Measurements from ENCODE around the gene LCN12. TPM values are rescaled to one million over a fixed set of nuclear protein-coding genes. Genes with fewer than 3 reads are reported as not detected.
A peak's percentile ranks its signal among the peaks of the same experiment; 100 is the strongest.

The LCN12 gene
- total RNA-seq, 2 donors from 2014 or later = 0.64 to 2.0 TPM

DNA sequence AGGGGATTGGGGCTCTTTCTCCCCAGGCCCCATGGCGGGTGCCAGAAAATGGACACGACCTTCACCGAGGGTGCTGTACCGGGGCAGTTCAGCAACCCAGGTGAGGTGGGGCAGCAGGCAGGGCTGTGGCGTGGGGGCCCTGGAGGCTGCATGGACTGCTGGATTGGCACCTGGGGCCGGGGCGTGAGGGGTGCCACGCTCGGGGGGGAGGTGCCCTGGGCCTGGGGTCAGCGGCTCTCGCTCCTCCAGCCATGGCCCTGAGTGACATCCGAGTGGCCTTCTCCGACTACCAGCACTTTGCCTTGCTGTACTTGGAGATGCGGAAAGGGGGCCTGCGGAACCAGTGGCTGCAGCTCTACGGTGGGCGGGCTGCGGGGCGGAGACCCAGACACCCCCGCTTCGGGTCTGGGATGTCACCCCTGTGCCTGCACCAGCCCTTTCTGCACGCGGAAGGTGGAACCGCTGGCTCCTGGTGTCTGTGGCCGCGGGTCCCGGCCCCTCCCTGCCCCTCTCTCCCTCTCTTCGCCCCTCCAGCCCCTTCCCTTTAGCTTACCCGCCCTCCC lies 32.5 kb downstream of the LCN12 start:
- no peak for DNase-seq (ENCODE audit: low spot score in 2 of 2)
- peaks cover 0 to 6% of the 10 kb centered on the region in 2 donors for H3K36me3 Mint-ChIP-seq
- ATAC-seq = no peak
- H3K9me3 Mint-ChIP-seq = no peaks in the 10 kb centered on the region
- H3K27ac Mint-ChIP-seq = no peak overlapping the region

- Mint-ChIP-seq H3K27ac (no peak overlapping the region), H3K36me3 (peaks cover 0 to 6% of the 10 kb centered on the region in 2 donors), H3K9me3 (no peaks in the 10 kb centered on the region)
- DNase-seq (ENCODE audit: low spot score in 2 of 2) (no peak), ATAC-seq (no peak)
Observed at GRCh38 chr9:136985027-136985602, 33.0 kb downstream of the LCN12 start.

DNA sequence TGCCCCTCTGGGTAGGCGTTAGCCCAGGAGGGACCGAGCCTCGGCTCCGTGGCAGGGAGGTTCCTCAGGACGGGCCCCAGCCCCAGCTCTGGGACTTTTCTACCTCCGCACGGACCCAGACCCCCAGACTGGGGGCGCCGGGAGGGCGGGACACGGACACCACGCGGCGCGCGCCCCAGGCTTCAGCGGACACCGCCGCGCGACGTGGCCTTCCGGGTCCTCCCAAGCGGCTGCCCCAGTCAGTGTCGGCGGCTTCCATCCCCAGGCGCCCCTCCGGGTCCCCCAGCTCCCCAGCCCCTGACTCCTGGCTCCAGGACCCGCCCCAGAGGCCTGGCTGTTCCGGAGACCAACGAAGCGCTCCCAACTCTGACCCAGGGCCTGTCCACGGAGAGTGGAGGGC lies 33.8 kb downstream of the LCN12 start:
- ATAC-seq = no peak
- H3K9me3 Mint-ChIP-seq = no peaks in the 10 kb centered on the region
- no peak overlapping the region for H3K27ac Mint-ChIP-seq
- DNase-seq (ENCODE audit: low spot score in 2 of 2) = no peak
- peaks cover 0 to 6% of the 10 kb centered on the region in 2 donors for H3K36me3 Mint-ChIP-seq

DNA sequence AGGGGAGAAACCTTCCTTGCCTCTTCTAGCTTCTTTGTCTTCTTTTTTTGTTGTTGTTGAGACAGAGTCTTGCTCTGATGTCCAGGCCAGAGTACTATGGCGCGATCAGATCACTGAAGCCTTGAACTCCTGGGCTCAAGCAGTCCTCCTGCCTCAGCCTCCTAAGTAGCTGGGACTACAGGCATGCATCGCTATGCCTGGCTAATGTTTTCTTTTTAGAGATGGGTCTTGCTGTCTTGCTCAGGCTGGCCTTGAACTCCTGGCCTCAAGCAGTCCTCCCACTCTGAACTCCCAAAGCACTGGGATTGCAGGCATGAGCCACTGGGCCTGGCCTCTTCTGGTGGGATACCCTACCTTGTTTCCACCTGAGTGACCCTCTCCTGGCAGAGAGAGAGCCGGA lies 36.8 kb downstream of the LCN12 start:
- H3K36me3 Mint-ChIP-seq = peaks cover 0 to 3% of the 10 kb centered on the region in 2 donors
- H3K27ac Mint-ChIP-seq = no peak overlapping the region
- ATAC-seq (no peak), DNase-seq (ENCODE audit: low spot score in 2 of 2) (no peak)
- no peaks in the 10 kb centered on the region for H3K9me3 Mint-ChIP-seq

DNA sequence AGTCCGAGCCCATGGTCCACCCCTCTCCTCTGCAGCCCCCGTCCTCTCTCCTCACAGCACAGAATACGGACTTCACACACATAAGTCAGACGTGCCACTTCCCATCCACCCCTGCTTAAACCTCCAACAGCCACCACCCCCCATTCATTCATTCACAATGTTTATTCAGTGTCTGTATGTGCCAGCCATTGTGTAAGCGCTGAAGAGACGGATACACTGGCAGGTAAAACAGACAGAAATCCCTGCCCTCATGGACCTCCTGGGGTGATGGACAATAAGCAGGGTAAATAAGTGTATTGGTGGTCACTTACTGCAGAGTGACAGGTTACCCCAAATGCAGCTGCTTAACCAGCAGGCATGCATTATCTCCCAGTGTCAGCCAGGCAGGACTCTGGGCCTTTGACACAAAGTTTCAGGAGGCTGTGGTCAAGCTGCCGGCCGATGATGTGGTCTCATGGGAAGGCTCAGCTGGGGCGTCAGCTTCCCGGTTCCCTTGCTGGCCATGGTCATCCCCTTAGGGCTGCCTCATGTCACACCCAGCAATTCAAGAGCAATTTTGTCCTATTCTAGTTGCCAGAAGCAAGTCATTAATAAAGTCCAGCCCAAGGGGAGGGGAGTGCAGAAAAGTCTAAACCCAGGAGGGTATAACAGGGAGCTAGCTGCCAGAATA lies 38.3 kb downstream of the LCN12 start:
- Mint-ChIP-seq H3K36me3 (no peaks in the 10 kb centered on the region), H3K9me3 (no peaks in the 10 kb centered on the region), H3K27ac (peak overlapping the region in 1 of 2 donors; percentile 71)
- DNase-seq (ENCODE audit: low spot score in 2 of 2) (no peak), ATAC-seq (no peak)

GRCh38 chr9:136991993-136992818 lies 40.1 kb downstream of the LCN12 start, which contains the start of gene PAXX:
TSS of gene PAXX (plus strand) at chr9:136992422. CDS start at chr9:136992444, 22 bp downstream.
- H3K9me3 Mint-ChIP-seq = no peaks in the 10 kb centered on the region
- peak within 1 kb of the TSS; percentile 68 to 71 for H3K27ac Mint-ChIP-seq
- ATAC-seq = peak; percentile 91 to 95
- H3K36me3 Mint-ChIP-seq = no peaks in the 10 kb centered on the region
- peak; percentile 95 to 98 for DNase-seq (ENCODE audit: low spot score in 2 of 2)

- Mint-ChIP-seq H3K27ac (peak overlapping the region; percentile 68 to 71), H3K36me3 (no peaks in the 10 kb centered on the region), H3K9me3 (no peaks in the 10 kb centered on the region)
- DNase-seq (ENCODE audit: low spot score in 2 of 2) (no peak), ATAC-seq (no peak)
Observed at GRCh38 chr9:136992819-136993369, 40.8 kb downstream of the LCN12 start.

DNA sequence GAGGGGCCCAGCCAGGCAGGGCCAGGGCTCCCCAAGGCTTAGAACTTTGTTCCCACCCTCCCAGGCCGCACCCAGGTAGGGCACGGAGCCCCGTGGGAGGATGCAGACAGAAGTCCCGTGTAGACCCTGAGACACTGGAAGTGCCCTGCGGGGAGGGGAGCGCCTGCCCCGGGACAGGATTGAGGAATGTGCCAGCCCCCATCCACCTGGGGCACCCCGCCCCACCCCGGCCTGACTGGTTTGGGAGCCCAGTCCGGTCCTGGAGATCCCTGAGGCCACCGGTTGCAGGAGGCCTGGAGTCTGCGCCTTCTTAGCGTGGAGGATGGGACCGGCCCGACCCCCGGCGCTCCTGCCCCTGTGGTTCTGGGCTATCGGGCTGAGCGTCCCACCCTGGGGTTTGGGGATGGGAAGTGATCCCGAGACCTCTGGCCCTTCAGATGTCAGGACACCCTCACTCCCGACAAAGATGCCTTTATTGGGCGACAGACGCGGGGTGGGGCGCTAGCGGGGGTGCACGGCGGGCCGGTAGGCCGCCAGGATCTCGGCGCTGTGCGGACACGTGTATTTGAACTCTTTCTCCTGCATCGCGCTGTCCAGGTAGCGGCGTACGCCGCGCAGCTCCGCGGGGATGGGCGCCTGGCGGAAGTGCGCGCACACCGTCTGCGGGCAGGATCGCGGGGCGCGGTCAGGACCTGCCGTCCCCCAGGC lies 42.3 kb downstream of the LCN12 start:
- no peak for DNase-seq (ENCODE audit: low spot score in 2 of 2)
- no peaks in the 10 kb centered on the region for H3K9me3 Mint-ChIP-seq
- no peak overlapping the region for H3K27ac Mint-ChIP-seq
- ATAC-seq = no peak
- no peaks in the 10 kb centered on the region for H3K36me3 Mint-ChIP-seq

GRCh38 chr9:136994888-136995230 lies 42.8 kb downstream of the LCN12 start:
- Mint-ChIP-seq H3K36me3 (no peaks in the 10 kb centered on the region), H3K27ac (no peak overlapping the region), H3K9me3 (no peaks in the 10 kb centered on the region)
- DNase-seq (ENCODE audit: low spot score in 2 of 2) = no peak
- no peak for ATAC-seq

GRCh38 chr9:136995362-136995761 lies 43.3 kb downstream of the LCN12 start:
- Mint-ChIP-seq H3K27ac (no peak overlapping the region), H3K9me3 (no peaks in the 10 kb centered on the region), H3K36me3 (no peaks in the 10 kb centered on the region)
- ATAC-seq (no peak), DNase-seq (ENCODE audit: low spot score in 2 of 2) (no peak)

GRCh38 chr9:136995772-136996311 lies 43.8 kb downstream of the LCN12 start:
- no peaks in the 10 kb centered on the region for H3K36me3 Mint-ChIP-seq
- ATAC-seq (no peak), DNase-seq (ENCODE audit: low spot score in 2 of 2) (no peak)
- H3K27ac Mint-ChIP-seq = no peak overlapping the region
- H3K9me3 Mint-ChIP-seq = no peaks in the 10 kb centered on the region

- Mint-ChIP-seq H3K27ac (no peak within 1 kb of the TSS), H3K9me3 (no peaks in the 10 kb centered on the region), H3K36me3 (no peaks in the 10 kb centered on the region)
- ATAC-seq (no peak), DNase-seq (ENCODE audit: low spot score in 2 of 2) (no peak)
Observed at GRCh38 chr9:136996361-136997292, 44.6 kb downstream of the LCN12 start, which contains the start of gene CLIC3. TSS of gene CLIC3 (minus strand) at chr9:136996568. CDS start at chr9:136996543, 25 bp downstream.

GRCh38 chr9:136997371-136997770 lies 45.3 kb downstream of the LCN12 start:
- no peaks in the 10 kb centered on the region for H3K36me3 Mint-ChIP-seq
- no peak for ATAC-seq
- H3K27ac Mint-ChIP-seq = peak overlapping the region; percentile 5 to 58
- no peaks in the 10 kb centered on the region for H3K9me3 Mint-ChIP-seq
- no peak for DNase-seq (ENCODE audit: low spot score in 2 of 2)

DNA sequence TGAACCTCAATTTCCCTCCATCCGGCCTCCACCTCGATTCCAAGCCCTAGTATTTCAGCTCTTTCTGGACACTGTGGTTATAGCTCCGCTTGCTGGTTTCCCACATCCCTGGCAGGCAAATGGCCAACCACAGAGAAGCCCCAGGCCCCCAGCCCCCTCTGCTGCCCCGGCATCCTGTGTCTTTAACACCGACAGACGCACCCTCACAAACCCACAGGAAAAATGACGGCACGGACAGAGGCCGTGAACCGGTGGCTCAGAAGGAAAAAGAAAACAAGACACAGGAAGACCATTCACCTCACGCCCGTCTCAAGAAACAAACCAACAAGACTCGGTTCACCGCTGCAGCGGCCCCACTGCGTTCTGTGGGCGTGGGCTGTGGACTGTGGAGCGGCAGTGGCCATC lies 45.8 kb downstream of the LCN12 start:
- peak in 1 of 2 donors; percentile 16 for ATAC-seq

More for the DNA sequence above, 45.8 kb downstream of the LCN12 start:
- no peaks in the 10 kb centered on the region for H3K36me3 Mint-ChIP-seq
- no peaks in the 10 kb centered on the region for H3K9me3 Mint-ChIP-seq
- peak overlapping the region; percentile 5 to 58 for H3K27ac Mint-ChIP-seq
- no peak for DNase-seq (ENCODE audit: low spot score in 2 of 2)

Data from activated naive CD4-positive, alpha-beta T cell treated with anti-CD3 and anti-CD28 coated beads, Interleukin-2, amount 50 U/mL, for 72 hours (primary cell).